GM18909 (cell line): ENCODE measurements around the gene GNA15.
A peak's percentile ranks its signal among the peaks of the same experiment; 100 is the strongest.
"Not testable (repeated sequence)": the region's sequence is repeated elsewhere in the genome, so short reads cannot be mapped to it uniquely, and the experiment has no call there.

ENCODE experiments used
- ATAC-seq: cut with Tn5 transposase; IDR thresholded peaks from one replicate; pipeline ENCODE4 v1.9.1; 2021; ENCODE audit warnings: mild to moderate bottlenecking; ENCODE audit not compliant: unreplicated experiment, poor library complexity

GNA15 gene

DNA sequence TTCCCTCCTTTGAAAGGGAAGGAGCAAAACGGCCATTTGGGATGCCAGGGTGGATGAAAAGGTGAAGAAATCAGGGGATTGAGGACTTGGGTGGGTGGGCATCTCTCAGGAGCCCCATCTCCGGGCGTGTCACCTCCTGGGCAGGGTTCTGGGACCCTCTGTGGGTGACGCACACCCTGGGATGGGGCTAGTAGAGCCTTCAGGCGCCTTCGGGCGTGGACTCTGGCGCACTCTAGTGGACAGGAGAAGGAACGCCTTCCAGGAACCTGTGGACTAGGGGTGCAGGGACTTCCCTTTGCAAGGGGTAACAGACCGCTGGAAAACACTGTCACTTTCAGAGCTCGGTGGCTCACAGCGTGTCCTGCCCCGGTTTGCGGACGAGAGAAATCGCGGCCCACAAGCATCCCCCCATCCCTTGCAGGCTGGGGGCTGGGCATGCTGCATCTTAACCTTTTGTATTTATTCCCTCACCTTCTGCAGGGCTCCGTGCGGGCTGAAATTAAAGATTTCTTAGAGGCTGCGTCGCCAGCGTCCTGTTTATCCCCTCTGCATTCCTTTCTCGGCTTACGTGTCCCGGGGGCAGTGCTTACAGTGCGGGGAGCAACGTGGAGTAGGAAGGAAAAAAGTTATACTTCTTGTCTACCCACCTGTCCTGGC, 27.5 kb downstream of the GNA15 start:
- peak; percentile 54 for ATAC-seq

DNA sequence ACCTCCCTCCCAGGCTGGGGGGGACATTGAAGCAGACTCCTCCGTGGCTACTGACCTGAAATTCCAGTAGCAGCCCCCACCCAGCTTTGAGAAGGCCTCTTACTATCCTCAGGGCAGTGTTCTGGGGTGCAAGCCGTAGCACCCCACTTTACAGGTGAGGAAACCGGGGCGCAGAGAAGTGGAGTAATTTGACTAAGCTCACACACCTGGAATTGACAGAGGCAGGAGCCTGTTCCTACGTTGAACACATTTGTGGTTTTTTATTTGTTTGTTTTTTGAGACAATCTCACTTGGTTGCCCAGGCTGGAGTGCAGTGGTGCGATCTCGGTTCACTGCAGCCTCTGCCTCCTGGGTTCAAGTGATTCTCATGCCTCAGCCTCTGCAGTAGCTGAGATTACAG, 28.1 kb downstream of the GNA15 start:
- ATAC-seq = no peak

DNA sequence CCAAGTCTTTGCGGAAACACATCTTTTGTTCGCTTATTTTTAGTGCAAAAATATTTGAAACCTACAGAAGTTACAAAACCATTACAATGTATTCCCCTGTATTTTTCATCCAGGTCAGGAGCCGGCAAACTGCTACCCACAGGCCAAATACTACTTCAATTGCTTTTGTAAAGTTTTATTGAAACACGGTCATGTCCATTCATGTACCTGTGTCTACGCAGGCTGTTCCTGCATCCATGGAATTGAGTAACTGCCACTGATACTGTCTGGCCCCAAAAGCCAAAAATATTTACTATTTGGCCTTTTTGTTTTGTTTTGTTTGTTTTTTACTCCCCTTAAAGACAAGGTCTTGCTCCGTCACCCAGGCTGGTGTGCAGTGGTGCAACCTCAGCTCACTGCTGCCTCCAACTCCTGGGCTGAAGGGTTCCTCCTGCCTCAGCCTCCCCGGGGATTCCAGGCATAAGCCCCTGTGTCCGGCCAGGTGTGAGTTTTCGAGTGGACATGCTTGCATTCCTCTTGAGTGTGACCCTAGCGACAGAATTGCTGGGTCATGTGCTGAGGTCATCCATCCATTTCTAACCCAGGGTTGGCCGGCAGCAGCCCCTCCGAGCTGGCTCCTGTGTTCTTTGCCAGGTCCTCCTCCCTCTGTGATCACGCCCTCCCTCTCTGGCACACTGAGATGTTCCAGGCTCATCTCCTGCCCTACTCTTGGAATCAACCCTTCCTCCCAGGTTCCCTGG, 31.9 kb downstream of the GNA15 start:
- no peak for ATAC-seq

DNA sequence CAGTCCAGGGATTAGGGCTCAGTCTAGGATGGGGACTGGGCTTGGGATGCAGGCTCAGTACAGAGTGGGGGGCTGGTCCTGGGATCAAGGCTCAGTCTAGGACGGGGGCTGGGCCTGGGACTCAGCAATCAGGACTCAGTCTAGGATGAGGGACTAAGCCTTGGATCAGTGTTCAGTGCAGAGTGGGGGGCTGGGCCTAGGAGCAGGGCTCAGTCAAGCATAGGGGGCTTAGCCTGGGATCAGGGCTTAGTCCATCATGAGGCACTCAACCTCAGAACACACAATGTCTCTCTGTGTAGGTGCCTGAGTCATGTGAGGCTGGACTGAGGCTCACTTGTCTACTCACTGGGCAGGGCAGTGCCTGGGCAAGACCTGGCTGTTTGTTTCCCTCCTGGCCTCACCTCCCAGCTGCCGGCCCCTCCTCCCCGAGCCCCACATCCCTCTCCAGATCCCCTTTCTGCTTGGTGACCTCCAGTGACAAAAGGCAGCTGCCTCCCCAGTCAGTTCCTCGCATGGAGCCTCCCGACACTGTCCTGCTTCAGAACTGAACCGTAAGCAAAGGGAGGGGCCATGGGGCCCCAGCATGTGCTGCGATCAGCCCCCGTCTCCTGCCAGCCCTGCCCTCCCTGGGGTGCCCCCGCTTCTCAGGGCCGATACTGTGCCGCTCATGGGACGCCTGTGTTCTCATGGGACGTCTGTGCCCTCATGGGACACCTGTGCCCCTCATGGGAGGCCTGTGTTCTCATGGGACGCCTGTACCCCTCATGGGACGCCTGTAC, 36.2 kb downstream of the GNA15 start:
- ATAC-seq = no peak

DNA sequence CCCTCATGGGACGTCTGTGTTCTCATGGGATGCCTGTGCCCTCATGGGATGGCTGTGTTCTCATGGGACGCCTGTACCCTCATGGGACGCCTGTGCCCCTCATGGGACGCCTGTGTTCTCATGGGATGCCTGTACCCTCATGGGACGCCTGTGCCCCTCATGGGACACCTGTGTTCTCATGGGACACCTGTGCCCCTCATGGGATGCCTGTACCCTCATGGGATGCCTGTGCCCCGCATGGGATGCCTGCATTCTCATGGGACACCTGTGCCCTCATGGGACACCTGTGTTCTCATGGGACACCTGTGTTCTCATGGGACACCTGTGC, 36.8 kb downstream of the GNA15 start:
- ATAC-seq = not testable (repeated sequence)

DNA sequence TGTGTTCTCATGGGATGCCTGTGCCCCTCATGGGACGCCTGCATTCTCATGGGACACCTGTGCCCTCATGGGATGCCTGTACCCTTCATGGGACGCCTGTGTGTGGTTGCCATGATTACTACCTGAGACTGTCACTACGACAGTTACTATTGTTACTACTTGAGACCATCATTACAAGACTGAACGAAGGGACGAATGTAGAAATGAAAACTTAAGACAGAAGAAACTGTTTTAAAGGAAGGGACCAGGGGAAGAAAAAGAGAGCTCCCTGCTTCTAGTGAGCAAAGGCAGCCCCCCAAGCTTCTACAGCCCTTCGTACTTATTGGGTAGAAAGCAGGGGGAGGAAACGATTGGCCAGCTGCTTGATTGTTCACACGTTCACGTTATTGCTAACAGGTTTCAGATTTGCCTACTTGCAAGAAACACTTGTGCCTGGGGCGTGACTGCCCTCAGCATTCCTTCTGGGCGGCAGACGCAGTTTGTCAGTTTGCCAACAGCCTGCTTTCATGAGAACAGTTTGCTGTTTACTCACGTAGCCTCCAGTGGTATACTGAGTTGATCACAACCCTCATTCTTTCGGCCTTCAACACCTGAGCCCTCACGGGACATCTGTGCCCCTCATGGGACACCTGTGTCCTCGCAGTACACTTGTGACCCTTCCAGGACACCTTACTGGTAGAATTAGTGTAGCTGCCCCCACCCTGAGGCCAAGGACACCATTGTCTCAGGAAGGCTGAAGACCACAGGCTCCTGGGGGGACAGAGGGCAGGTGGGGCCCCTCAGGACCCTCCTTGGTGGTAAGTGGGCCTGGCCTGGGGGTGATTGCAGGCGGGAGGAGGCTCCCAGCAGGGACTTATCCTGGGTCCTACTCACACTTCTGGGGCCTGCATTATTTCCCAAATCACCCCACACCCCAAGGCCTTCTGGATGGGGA, 40.2 kb downstream of the GNA15 start:
- no peak for ATAC-seq

DNA sequence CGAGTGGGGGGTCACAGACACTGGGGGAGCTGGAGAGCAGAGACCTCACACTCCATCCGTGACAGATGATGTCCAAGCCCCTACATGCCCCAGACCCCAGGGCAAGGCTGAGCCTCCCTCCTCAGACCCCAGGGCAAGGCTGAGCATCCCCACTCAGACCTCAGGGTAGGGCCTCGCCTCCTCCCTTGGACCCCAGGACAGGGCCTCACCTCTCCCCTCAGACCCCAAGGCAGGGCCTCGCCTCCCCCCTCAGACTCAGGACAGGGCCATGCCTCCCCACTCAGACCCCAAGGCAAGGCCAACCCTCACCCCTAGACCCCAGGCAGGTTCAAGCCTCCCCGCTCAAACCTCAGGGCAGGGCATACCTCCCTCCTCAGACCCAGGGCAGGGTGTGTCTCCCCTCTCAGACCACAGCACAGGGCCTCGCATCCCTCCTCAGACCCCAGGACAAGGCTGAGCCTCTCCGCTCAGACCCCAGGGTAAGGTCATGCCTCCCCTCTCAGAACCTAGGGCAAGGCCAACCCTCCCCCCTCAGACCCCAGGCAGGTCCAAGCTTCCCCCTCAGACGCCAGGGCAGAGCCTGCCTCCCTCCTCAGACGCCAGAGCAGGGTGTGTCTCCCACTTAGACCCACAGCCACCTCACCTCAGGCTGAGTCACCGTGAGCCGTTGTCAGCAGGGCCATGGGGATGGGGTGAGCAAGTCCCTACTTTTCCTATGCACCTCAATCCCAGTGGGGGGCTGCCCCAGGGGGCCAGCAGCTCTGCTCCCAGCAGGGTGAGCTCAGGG, 41.1 kb downstream of the GNA15 start:
- no peak for ATAC-seq

DNA sequence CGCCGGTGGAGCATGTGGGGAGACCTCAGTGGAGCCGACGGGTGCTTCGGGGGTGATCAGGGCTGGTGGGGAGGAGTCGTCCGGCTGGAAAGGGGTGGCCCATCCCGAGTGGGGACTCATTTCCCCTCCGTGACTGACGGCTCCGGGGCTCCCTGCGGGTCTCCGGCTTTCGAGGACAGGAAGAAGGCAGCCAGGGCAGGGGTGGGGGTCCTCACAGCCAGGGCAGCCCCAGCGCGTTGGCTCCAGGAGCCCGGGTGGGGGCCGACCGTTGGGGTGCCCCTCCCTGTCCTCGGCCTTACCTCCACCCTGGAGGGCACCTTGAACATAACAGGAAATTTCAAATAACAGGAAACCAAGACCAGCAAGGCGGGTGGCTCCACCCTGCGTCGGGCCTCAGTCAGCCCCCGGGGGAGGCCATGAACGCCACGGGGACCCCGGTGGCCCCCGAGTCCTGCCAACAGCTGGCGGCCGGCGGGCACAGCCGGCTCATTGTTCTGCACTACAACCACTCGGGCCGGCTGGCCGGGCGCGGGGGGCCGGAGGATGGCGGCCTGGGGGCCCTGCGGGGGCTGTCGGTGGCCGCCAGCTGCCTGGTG, 42.6 kb downstream of the GNA15 start, which contains the start of gene S1PR4:
Gene S1PR4, plus strand, starts transcription at position 393 of the 596 bp plus-strand sequence. Its CDS starts 24 bp downstream, at position 417.
- peak; percentile 45 for ATAC-seq

DNA sequence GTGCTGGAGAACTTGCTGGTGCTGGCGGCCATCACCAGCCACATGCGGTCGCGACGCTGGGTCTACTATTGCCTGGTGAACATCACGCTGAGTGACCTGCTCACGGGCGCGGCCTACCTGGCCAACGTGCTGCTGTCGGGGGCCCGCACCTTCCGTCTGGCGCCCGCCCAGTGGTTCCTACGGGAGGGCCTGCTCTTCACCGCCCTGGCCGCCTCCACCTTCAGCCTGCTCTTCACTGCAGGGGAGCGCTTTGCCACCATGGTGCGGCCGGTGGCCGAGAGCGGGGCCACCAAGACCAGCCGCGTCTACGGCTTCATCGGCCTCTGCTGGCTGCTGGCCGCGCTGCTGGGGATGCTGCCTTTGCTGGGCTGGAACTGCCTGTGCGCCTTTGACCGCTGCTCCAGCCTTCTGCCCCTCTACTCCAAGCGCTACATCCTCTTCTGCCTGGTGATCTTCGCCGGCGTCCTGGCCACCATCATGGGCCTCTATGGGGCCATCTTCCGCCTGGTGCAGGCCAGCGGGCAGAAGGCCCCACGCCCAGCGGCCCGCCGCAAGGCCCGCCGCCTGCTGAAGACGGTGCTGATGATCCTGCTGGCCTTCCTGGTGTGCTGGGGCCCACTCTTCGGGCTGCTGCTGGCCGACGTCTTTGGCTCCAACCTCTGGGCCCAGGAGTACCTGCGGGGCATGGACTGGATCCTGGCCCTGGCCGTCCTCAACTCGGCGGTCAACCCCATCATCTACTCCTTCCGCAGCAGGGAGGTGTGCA, 43.3 kb downstream of the GNA15 start:
- ATAC-seq = peak; percentile 8

DNA sequence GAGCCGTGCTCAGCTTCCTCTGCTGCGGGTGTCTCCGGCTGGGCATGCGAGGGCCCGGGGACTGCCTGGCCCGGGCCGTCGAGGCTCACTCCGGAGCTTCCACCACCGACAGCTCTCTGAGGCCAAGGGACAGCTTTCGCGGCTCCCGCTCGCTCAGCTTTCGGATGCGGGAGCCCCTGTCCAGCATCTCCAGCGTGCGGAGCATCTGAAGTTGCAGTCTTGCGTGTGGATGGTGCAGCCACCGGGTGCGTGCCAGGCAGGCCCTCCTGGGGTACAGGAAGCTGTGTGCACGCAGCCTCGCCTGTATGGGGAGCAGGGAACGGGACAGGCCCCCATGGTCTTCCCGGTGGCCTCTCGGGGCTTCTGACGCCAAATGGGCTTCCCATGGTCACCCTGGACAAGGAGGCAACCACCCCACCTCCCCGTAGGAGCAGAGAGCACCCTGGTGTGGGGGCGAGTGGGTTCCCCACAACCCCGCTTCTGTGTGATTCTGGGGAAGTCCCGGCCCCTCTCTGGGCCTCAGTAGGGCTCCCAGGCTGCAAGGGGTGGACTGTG, 44.0 kb downstream of the GNA15 start:
- ATAC-seq = no peak

DNA sequence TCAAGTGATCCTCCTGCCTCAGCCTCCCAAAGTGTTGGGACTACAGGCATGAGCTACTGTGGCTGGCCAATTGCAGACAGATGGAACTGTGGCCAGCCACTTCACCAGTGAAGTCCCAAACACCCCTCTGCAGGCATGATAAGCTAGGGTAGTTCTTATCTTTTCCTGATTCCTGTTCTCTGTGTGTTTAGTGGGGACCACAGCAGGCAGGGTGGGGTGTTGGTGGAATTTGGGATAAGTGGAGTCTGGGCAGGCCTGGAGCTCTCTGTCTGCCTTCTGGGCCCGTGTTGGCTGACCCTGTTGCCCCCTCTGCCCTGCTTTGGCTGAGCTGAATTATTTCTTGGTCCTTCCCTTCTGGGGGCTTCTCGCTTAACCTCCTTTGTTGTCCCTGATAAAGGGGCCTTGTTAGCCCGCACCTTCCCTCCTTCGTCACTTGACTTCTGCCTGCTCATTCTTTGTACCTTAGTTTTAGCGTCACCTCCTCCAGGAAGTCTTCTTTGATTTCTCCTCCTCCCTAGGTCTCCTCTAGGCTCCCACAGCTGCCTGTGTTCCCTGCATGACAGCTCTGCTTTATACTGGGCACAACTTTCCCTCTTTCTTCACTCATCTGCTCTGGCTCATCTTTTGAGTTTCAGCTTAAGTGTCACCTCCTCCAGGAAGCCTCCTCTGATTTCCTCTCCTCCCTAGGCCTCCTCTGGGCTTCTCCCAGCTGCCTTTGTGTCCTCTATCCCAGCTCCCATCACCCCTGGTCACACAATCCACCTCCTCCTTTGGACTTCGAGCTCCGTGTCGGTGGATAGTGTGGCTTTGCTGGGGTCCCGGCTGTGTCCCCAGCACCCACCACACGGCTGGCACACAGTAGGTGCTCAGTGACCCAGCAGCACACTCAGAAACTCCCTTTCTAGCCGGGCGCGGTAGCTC, 48.1 kb downstream of the GNA15 start:
- no peak for ATAC-seq

DNA sequence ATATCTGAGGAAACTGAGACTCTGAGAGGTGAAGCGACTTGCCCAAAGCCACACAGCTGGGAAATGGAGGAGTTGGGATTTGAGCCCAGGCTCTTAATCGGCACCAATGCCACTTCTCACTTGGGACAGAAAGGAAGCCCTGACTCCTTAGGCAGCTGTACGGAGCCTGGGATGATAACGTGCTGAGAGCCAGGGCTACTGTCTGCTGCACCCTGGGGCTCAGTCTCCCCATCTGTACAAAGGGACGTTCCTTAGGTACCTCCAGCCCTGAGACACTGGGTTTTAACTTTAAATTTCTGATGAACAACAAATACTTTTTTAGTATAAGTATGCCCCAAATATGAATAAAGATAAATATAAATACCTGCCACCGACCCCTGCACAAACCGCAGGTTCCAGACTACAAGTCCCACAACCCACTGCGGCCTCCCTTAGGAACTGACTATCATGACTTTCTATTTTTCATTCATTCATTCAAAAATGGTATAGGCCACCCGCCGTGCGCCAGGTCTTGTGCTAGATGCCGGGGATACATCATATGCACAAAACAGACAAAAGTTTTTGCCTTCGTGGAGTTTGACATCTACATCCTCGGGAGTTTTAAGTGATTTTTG, 49.1 kb downstream of the GNA15 start:
- ATAC-seq = peak; percentile 20

DNA sequence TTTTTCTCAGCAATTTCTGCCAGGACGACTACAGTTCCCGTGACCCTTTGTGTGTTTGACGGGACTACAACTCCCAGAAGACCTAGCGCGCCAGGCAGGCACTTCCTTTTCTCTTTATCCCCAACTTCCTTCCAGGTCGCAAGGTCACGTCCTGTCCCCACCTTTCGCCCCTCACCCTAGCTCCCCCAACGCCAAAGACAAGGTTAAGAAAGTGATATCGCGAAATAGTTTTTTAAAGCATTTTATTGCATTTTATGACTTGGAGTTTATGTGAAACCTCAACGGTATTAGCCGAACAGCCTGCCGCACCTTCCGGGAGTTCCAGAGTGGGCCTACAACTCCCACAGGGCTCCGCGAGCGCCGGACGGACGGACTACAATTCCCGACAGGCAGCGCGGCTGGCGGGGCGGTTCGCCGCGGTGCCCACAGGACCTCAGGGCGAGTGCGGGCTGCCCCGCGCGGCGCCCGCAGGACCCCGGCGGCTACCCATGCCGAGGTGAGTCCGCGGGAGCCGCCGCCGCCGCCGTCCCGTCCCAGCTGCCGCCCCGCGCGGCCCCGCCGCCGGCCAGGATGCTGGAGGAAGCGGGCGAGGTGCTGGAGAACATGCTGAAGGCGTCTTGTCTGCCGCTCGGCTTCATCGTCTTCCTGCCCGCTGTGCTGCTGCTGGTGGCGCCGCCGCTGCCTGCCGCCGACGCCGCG, 49.8 kb downstream of the GNA15 start, which contains the start of gene NCLN:
Gene NCLN, plus strand, starts transcription at position 470 of the 699 bp plus-strand sequence. Its CDS starts 101 bp downstream, at position 571.
- peak; percentile 81 for ATAC-seq

DNA sequence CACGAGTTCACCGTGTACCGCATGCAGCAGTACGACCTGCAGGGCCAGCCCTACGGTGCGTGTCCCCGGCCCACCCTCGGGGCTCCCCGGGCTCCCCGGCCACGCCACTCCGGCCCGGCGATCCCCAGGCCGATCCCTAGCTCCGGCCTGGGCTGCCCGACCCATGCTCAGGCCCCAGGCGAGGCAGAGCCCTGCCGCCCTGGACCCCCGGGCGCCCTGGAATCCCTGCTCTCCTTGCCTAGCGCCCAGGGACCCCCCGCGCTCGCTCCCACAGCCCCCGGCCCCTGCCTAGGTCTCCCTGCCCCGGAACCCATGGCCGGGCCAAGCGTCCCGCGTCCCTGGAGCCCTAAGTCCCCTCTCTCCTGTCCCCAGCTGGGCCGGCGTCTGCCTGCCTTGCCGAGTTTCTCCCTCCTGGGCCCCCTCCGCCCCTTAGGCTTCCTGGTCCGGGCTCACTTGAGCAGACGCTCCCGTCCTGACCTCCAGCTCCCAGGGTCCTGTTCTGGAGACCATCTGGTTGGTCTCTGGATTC, 50.4 kb downstream of the GNA15 start:
- ATAC-seq = peak; percentile 22

DNA sequence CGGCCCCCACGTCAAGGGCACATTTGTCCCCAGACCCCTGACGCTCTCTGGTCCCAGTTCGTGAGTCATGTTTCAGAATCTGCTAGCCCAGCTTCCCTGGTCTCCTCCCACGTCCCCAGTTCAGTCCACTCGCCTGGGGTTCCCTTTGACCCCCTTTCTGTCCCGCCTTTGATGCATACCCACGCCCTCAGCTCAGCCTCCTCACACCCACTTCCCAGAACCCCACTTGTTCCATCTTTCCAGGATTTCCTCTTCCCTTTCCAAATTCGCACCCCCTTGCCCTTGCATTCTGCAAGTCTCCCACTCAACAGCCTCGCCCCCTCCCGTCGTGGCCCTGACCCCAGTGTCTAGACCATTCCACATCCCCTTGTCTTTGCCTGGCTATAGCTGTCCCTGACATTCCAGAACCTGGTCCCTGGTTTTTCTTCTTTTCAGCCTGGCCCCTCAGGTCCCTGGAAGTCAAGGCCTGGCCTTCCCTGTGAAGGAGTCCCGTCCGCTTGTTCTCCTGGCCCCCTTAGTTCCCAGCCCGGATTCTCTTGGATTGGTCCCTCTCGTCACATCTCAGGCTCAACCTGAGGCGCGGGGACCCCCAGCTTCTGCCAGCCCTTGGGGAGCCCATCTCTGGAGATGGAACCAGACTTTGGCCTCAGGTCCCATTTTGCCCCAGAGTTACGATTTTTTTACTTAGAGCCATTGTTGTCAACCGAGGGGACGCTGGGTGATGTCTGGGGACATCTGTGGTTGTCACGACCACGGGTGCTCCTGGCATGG, 51.2 kb downstream of the GNA15 start:
- ATAC-seq = no peak
